ENCODE data around the gene CDNF. TPM values are rescaled to one million over a fixed set of nuclear protein-coding genes. Genes with fewer than 3 reads are reported as not detected.

The CDNF gene
- total RNA-seq, 2 donors from 2014 or later, result 0.58 to 1.5 TPM

- ATAC-seq (replicated peaks), result no peak
- H3K4me3 Mint-ChIP-seq, result no peak overlapping the region
- H3K27ac Mint-ChIP-seq, result no peak overlapping the region
- peaks cover 13% of the 10 kb centered on the region for H3K9me3 Mint-ChIP-seq
- no peaks in the 10 kb centered on the region for H3K4me1 Mint-ChIP-seq
- H3K27me3 Mint-ChIP-seq, result no peaks in the 10 kb centered on the region
- H3K36me3 Mint-ChIP-seq (ENCODE audit: low read depth), result no peaks in the 10 kb centered on the region
These were observed 49.9 kb downstream of the CDNF start for GRCh38 chr10:14787938-14788337.

DNA sequence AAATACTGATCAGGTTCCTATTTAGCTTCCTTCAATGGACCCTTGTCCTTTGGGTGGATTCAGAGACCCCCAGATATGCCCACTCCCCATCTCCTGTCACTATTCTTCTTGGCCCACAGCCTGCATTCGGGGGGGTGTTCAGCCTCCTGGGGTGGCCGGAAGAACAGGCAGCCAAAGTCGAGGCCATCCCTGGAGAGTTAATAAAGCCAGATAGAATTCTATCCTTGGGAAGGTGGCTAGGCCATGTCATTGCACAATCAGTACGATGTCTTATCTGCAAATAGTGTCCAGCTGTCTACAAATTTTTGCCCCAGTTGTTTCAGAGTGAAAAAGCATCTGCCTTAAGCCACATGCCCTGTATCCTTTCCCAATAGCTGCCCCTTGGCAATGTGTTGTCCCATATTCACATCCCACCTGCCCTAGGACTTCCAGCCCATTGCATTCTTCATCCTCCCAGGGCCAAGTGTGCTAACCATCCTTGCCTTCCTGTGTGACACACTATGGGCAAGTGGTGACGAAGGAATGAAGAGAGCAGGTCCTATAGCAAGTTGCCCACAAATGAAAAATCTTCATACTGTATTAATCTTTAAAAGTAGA lies 53.3 kb downstream of the CDNF start:
- H3K36me3 Mint-ChIP-seq (ENCODE audit: low read depth), result no peaks in the 10 kb centered on the region
- peak overlapping the region; percentile 38 for H3K27ac Mint-ChIP-seq
- no peaks in the 10 kb centered on the region for H3K27me3 Mint-ChIP-seq
- peaks cover 12% of the 10 kb centered on the region for H3K9me3 Mint-ChIP-seq
- no peak for ATAC-seq (replicated peaks)
- no peak overlapping the region for H3K4me3 Mint-ChIP-seq
- peaks cover 4% of the 10 kb centered on the region for H3K4me1 Mint-ChIP-seq

GRCh38 chr10:14782691-14783363 lies 55.0 kb downstream of the CDNF start:
- Mint-ChIP-seq H3K4me3 (no peak overlapping the region), H3K27me3 (no peaks in the 10 kb centered on the region), H3K27ac (peak overlapping the region; percentile 79), H3K9me3 (peaks cover 7% of the 10 kb centered on the region), H3K36me3 (ENCODE audit: low read depth) (no peaks in the 10 kb centered on the region), H3K4me1 (peaks cover 4% of the 10 kb centered on the region)
- peak; percentile 94 for ATAC-seq (replicated peaks)

GRCh38 chr10:14781763-14782162 lies 56.1 kb downstream of the CDNF start:
- ATAC-seq (replicated peaks), result no peak
- Mint-ChIP-seq H3K4me1 (peaks cover 4% of the 10 kb centered on the region), H3K4me3 (no peak overlapping the region), H3K36me3 (ENCODE audit: low read depth) (no peaks in the 10 kb centered on the region), H3K27me3 (no peaks in the 10 kb centered on the region), H3K9me3 (peaks cover 7% of the 10 kb centered on the region), H3K27ac (no peak overlapping the region)

DNA sequence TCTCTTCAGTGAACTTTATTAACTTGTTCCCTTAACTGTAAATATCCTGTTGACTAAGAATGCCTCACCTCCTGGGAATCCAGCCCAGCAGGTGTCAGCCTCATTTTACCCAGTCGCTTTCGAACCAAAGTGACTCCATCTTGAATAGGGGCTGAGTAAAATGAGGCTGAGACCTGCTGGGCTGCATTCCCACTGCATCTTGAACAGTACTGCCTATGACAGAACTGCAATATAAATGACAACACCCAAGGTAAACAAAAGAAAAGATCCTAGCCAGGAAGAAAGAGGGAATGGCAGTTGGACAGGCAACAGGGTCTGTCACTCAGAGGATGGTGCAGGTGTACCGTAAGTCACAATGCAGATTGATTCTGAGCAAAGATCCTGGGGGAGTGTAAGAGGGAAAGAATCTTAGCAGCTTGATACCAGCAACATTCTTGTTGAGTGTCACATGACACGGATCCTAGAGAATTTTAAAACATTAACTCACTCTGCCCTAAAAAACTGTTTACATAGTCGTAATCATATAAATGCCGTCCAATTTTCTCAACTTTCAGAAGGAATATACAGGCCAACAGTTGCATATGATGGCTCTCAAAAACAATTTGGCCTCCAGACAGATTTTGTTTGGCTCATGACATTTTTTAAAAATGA lies 58.7 kb downstream of the CDNF start:
- Mint-ChIP-seq H3K27me3 (no peaks in the 10 kb centered on the region), H3K27ac (no peak overlapping the region), H3K4me1 (peaks cover 4% of the 10 kb centered on the region), H3K36me3 (ENCODE audit: low read depth) (no peaks in the 10 kb centered on the region), H3K4me3 (no peak overlapping the region), H3K9me3 (no peaks in the 10 kb centered on the region)
- no peak for ATAC-seq (replicated peaks)

GRCh38 chr10:14776546-14776945 lies 61.3 kb downstream of the CDNF start:
- H3K27ac Mint-ChIP-seq, result no peak overlapping the region
- no peak for ATAC-seq (replicated peaks)
- no peaks in the 10 kb centered on the region for H3K9me3 Mint-ChIP-seq
- no peaks in the 10 kb centered on the region for H3K27me3 Mint-ChIP-seq
- H3K36me3 Mint-ChIP-seq (ENCODE audit: low read depth), result no peaks in the 10 kb centered on the region
- H3K4me3 Mint-ChIP-seq, result no peak overlapping the region
- H3K4me1 Mint-ChIP-seq, result no peaks in the 10 kb centered on the region

DNA sequence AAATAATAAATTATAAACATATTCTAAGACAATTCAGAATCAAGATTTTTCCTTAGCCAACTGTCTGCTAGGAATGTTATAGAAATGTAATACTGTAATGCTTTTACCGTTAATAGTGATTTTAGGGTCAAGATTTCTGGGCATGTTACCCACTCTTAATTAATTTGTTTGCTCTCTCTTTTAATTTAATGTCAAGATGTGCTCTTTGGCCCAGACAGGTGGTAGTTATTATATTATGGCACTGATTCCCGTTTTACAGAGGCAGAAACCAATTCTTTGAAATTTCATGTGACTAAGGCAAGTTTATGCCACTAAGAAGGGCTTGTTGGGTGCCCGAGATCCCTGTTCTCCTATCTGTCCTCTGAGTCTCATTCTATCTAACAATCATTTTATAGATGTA lies 62.2 kb downstream of the CDNF start:
- Mint-ChIP-seq H3K36me3 (ENCODE audit: low read depth) (no peaks in the 10 kb centered on the region), H3K27ac (no peak overlapping the region), H3K4me3 (no peak overlapping the region), H3K4me1 (no peaks in the 10 kb centered on the region), H3K27me3 (no peaks in the 10 kb centered on the region), H3K9me3 (no peaks in the 10 kb centered on the region)
- no peak for ATAC-seq (replicated peaks)

DNA sequence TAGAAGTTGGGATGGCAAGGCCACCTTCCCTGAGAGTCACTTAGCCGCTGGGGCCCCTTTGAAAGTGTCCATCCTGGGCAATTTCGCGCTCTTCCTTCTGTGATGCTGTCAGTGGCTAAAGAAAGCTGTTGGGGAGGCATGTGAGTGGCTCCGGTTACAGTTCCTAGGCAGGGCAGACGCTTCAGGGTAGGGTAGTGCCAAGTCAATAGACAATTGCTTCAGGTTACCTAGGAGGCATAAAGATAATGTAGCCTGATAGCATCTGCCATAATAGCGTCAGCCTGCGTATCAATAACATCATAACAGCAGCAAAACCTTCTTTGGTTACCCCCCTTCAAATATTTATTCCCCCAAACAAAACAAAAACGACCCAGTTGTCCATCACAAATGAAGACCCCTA lies 63.0 kb downstream of the CDNF start, which contains the start of gene FAM107B:
FAM107B (minus strand) TSS at position 101 of the 400 bp plus-strand sequence. CDS start 234 bp downstream, outside the sequence.
- Mint-ChIP-seq H3K4me3 (no peak within 1 kb of the TSS), H3K4me1 (no peaks in the 10 kb centered on the region), H3K27me3 (no peaks in the 10 kb centered on the region), H3K27ac (no peak within 1 kb of the TSS), H3K36me3 (ENCODE audit: low read depth) (no peaks in the 10 kb centered on the region), H3K9me3 (no peaks in the 10 kb centered on the region)
- ATAC-seq (replicated peaks), result no peak

DNA sequence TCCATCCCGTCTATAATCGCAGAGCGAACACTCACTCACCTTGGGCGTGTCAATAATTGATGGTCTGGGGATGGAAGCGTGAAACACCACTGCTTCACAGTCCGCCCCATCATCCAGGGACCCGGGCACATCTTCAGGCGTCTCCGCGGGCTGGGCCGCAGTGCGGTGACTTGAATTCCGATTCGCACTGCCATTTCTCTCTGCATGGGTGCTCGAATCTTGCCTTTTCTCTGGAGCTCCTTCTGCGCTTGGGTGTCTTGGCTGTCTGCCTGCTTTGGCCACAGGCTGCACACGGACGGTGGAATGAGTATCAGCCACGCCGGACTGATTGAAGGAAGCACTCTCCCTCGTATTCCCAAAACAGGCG lies 63.6 kb downstream of the CDNF start:
- no peak overlapping the region for H3K27ac Mint-ChIP-seq
- ATAC-seq (replicated peaks), result no peak
- no peaks in the 10 kb centered on the region for H3K36me3 Mint-ChIP-seq (ENCODE audit: low read depth)

DNA sequence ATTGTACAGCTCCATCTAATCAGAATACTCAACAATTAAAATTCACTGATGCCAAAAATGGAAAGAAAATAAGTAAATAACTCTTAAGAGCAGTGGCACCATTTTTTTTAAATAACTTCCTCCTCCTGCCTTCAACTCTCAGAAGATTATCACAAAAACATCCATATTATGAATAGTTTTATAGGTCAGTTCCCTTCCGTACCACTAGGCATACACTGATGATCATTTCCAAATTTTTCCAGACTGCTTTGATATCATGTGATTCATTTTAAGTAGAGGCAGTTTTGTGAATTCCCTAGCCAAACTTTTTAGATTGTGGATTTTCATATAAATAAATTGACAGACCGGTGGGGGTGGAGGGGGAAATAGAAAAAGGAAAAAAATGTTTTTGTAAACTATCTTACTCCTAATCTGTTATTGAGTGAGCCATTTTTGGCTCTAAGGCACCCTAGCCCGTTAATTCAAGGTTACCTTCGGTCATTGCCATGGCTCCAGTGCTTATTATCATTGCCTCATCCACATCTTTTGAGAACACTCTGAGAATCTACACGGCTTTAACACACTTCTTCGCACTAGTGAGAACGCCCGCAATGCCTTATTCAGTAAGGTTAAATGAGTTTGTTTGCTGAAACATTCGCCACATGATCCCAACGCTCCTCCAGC lies 64.2 kb downstream of the CDNF start:
- Mint-ChIP-seq H3K36me3 (ENCODE audit: low read depth) (no peaks in the 10 kb centered on the region), H3K27ac (no peak overlapping the region), H3K4me1 (no peaks in the 10 kb centered on the region), H3K4me3 (no peak overlapping the region), H3K9me3 (no peaks in the 10 kb centered on the region), H3K27me3 (no peaks in the 10 kb centered on the region)
- no peak for ATAC-seq (replicated peaks)

More for the DNA sequence above, 63.6 kb downstream of the CDNF start:
- H3K9me3 Mint-ChIP-seq, result no peaks in the 10 kb centered on the region
- no peaks in the 10 kb centered on the region for H3K27me3 Mint-ChIP-seq
- H3K4me1 Mint-ChIP-seq, result no peaks in the 10 kb centered on the region
- no peak overlapping the region for H3K4me3 Mint-ChIP-seq

DNA sequence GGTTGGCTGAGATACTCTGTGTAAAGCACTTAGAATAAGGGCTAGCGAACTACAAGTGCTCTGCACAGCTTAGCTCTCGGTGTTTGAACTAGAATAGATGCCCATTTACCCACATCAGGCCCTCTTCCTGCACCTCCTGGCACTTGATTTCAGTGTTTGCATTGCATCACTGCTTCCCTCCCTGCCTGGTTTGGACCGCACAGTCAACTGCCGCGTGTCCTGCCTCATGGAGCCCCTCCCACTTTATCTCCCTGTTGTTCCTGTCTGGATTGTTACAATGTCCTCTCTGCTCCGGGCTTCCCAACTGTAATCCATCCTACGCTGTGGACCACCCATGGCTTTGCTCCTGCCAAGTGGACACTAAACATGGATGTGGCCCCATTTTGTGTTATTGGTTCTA lies 65.4 kb downstream of the CDNF start:
- no peak for ATAC-seq (replicated peaks)
- Mint-ChIP-seq H3K27ac (no peak overlapping the region), H3K27me3 (no peaks in the 10 kb centered on the region), H3K4me3 (no peak overlapping the region), H3K36me3 (ENCODE audit: low read depth) (no peaks in the 10 kb centered on the region), H3K9me3 (no peaks in the 10 kb centered on the region), H3K4me1 (no peaks in the 10 kb centered on the region)

GRCh38 chr10:14770927-14771326 lies 66.9 kb downstream of the CDNF start:
- no peaks in the 10 kb centered on the region for H3K4me1 Mint-ChIP-seq
- no peaks in the 10 kb centered on the region for H3K27me3 Mint-ChIP-seq
- no peak overlapping the region for H3K27ac Mint-ChIP-seq
- H3K36me3 Mint-ChIP-seq (ENCODE audit: low read depth), result no peaks in the 10 kb centered on the region
- no peaks in the 10 kb centered on the region for H3K9me3 Mint-ChIP-seq
- no peak for ATAC-seq (replicated peaks)
- H3K4me3 Mint-ChIP-seq, result no peak overlapping the region

All from activated T-helper 17 cell treated with anti-CD3 and anti-CD28 coated beads, Interleukin-2, amount 50 U/mL, for 72 hours (primary cell).